Stimulated activated CD4-positive, alpha-beta T cell treated with anti-CD3 and anti-CD28 coated beads, Interleukin-1b, Interleukin-23, amount 100 ng/mL, for 1 hour (primary cell): ENCODE data around the gene SETD1B.

Source experiments
- DNase-seq, 2 donors: peaks; one replicate each; pipeline ENCODE4 v3.0.0-alpha.2; 2020; ENCODE audit warnings: low read depth in 2 of 2

Gene SETD1B

GRCh38 chr12:121795034-121795968, 8.5 kb upstream of the SETD1B start:
- DNase-seq: peak in 1 of 2 donors; percentile 78

GRCh38 chr12:121796855-121797751, 6.7 kb upstream of the SETD1B start:
- DNase-seq: no peak

DNA sequence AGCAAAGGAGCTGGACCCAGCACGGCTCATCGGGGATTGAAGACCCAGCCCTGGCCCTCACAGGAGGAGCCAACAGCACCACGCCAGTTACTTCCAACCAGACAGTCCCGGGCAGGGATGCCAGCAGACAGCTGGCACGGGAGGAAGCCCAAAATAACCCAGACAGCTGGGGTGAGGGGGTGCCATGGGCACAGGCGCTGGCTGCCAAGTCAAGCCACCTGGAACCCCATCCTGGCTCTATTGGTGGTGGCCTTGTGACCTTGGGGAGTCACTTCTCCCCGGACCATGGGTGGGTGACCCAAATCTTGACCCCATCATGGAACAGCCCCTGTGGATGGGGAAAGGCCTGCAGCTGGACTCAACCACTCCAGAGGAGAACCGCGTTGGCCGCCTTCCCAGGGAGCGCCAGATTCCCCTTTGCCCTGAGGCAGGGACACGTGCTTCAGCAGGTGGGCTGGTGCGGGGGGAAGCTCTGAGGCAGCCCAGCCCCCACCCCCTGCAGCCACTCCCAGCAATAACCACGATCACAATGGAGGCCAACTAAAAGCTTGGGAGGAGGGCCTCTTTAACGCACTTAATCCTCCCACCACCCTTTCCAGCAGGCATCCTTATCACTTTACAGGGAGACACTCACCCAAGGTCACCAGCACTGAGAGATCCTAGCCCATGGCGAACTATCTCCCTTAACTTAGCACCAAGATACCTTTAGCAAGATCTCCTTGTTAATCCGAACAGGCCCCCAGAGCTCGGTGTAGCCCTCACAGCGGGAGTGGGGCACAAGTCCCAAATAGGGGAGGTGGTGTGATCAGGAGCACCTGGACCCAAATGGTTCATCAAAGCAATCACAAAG, 5.6 kb upstream of the SETD1B start:
- DNase-seq: no peak

GRCh38 chr12:121798787-121799155, 5.0 kb upstream of the SETD1B start:
- DNase-seq: no peak

DNA sequence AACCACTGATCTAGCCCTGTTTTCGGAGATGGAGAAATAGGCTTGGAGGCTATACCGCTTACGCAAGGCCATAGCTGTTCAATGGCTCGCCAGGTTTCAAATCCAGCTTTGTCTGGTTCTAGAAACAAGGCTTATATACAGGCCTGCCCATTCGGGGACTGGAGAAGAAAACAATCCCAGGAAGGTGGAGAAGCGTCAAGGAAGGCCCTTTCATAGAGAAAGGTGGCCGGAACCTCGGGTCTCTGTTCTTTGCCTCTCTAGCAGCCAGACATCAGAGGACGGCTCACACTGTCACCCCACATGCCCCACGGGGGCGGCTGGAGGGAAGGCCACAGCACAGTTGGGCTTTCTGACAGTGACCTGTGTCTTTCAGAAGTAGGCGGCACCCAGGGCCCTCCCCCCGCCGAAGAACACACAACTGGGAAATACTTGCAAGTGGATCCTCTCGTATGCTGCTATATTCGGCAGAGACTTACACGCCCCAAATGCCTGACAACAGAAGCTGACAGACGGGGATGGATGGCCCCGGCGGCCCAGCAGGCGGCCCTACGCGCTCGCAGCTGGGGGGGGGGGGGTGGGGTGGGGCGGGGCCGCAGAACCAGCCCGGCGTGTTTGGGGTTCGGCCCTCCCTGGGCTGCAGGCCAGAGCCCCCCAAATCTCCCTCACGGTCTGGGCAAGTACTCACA, 4.5 kb upstream of the SETD1B start:
- DNase-seq: no peak

DNA sequence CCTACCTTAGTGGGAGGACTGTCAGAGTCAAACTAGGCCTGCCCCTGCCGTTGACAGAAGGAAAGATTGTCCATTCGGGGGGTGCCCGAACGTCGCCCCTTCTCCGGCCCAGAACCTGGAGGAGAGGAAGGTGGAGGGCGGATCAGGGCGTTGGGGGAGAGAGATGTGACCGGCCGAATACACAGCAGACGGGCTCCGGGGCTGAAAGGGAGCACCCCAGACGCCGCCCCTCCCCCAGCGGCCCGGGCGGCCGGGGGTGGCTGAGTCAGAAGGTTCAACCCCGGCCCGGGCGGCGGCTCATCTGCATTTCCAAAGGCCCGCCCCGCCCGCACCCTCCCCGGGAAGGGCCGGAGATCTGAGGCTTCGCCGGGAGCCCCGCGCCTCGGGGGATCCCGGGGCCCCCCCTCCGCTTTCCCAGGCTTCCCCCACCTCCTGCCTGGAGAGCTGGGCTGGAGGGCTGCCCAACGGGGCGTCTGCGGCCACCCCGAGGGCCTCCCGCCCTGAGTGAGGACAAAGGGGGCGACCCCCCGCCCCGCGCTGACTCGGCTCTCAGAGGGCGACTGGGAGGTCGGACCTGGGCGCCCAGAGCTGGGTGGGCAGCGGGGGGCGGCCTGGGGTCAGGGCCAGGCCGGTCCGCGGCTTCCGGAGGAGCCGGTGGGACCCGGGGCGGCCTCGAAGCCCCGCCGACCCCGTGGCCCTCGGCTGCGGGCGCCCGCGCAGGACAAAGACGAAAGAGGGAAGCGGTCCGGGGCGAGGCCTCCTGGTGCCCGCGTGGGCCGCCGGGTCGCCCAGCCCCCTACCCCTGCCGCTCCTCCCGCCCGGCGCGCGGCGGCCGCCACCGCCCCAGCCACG, 3.7 kb upstream of the SETD1B start:
- DNase-seq: peak in 1 of 2 donors; percentile 72

DNA sequence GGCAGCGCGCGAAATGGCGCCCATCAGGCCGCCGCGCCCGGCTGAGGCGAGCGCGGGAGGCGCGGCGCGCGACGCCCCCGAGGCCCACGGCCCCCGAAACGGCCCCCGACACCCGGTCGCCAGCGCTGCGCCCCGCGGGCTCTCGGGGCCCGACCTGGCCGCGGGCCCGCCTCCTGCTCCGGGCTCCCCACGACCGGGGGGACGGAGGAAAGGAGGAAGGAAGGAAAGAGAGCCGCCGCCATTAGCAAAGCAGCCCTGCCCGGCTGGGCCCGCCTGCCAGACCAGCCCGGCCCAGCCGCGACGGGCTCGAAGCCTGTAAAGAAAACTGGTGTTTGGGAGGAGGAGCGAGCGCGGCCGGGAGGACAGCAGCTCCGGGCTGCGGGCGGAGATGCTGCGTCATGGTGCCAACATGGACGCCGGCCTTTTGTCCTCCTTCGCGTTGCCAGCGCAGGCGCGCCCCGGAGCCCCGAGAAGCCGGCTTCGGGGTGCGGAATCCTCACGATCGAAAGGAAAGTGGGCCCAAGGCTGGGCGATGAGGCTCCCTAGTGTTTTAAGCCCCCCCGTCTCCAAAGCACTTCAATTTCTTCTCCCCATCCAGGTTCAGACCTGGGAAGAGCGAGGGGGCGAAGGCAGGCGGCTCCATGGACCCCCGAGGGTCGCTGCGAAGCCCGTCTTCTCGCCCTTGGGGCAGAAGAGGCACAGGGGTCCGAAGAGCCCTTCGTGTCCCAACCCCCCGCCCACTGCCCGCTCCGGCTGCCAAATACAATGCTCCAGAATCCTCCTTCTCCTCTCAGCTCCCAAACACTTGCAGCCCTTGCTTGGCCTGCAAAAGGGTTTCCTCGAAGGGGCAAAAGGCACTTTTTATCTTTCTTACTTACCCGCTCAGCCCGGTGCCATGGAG, 2.9 kb upstream of the SETD1B start:
- no peak for DNase-seq

GRCh38 chr12:121801595-121802484, 2.0 kb upstream of the SETD1B start:
- DNase-seq: no peak

- no peak for DNase-seq
These were observed 1.3 kb upstream of the SETD1B start for GRCh38 chr12:121802485-121802842.

- DNase-seq: peak; percentile 67 to 78
These were observed 738 bp upstream of the SETD1B start for GRCh38 chr12:121802843-121803698.

DNA sequence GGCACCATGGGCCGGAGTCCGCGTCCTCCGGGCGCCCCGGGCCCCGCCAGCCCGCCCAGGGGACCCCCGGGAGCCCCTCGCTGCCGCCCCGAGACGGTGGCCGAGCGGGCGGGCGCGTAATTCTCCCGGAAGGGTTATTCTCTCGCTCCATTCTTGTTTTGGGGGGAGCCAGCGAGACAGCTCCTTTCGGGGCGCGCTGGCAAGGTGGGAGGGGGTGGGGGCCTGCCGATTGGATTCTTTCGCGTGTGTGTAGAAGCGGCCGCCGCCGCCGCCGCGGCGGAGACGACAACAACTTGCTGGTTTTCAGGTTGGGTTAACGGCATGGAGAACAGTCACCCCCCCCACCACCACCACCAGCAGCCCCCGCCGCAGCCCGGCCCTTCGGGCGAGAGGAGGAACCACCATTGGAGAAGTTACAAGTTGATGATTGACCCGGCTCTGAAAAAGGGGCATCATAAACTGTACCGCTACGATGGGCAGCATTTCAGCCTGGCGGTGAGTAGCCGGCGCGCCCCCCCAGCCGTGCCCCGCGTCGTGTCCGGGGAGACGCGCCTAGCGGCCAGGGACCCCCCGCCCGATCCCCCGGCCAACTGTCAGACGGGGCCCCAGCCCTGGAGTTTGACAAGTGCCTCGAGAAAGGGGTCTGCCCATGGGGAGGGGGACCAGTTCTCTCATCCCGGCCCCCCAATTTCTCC, 755 bp downstream of the SETD1B start:
- no peak for DNase-seq

DNA sequence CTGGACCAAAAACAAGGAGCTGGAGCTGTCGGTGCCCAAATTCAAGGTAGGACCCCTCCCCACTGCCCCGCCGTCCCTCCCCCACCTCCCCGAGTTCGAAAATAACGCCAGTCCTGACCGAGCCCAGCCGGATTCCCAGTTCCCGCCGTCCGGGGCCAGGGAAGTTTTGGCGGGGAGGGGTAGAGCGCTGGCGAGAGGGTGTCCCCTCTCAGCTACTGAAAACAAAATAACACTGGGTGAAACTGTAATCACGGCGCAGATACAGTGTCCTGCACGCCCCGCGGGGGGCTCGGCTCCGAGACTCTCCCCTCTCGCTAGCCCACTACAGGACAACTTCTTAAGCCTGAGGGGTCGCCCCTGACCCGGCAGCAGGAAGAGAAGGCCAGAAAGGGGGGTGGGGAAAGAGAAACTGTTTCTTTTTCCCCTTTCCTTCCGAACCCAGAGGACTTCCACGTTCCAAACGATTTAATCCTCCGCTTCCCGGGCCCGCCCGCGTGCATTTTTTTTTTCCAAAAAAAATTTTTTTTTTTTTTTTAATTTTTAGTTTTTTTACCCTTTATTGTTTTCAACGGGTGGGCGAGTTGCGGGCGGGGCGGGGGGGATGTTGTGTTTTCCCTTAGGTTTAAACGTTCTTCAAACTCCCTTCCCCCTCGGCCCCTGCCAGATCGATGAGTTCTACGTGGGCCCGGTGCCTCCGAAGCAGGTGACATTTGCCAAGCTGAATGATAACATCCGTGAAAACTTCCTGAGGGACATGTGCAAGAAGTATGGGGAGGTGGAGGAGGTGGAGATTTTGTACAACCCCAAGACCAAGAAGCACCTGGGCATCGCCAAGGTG, 1.6 kb downstream of the SETD1B start:
- no peak for DNase-seq

GRCh38 chr12:121806009-121806545, 2.3 kb downstream of the SETD1B start:
- no peak for DNase-seq

DNA sequence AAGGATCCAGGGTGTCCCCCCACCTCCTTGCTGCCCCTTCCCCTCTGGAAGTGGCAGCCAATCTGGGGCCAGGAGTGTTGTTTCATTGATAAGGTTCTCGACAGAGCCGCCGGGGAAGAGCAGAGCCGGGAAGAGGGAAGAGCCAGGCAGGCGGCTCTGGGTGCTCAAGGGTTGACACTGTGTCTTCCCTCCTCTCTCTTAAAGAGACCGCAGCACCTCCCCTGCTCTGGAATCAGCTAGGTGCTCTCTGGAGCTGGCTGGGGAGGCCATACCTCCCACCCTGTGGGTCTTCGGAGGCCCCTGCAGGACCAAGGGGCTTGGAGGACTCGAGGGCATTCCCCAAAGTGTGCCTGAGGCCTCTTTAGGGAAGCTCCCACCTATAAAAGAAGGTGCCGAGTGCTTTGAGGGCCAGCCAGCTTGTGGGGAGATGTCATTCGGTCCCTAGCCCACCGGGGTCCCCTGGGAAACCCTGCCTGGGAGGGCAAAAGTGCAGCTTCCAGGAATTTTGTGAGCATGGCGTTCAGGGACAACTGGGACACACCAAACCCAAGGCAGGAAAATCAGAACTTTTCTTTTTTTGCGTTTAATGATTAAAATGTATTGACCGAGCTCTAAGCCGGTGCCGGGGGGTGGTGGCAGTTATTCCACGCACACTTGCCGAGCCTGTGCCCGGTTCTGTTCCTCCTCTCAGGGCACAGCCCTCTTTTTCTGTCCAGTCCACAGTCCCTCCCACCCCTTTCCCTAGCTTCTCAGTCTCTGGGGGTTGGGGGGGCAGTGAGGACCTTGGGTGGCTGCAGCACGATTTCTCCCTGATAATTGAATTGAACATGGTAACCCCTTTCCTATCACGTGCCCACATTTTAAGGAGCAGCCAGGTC, 3.0 kb downstream of the SETD1B start:
- no peak for DNase-seq
